Suprapubic skin (tissue), 4 donors: ENCODE data around the gene GRIP2. TPM values are rescaled to one million over a fixed set of nuclear protein-coding genes. Genes with fewer than 3 reads are reported as not detected.

Experiments used
- DNase-seq, 2 donors: peaks; one replicate each; pipeline ENCODE4 v3.0.0-alpha.2; 2019; ENCODE audit warnings: low spot score in 2 of 2
- H3K27ac ChIP-seq: fragments of 200-600 bp; sonication (generic); one replicate; pipeline ENCODE4 v1.5.1; 2019
- H3K27me3 ChIP-seq: fragments of 200-600 bp; sonication (generic); one replicate; pipeline ENCODE4 v1.5.1; 2019
- H3K36me3 ChIP-seq: fragments of 200-600 bp; sonication (generic); one replicate; pipeline ENCODE4 v1.5.1; 2019
- H3K4me1 ChIP-seq: fragments of 200-600 bp; sonication (generic); one replicate; pipeline ENCODE4 v1.5.1; 2019
- H3K4me3 ChIP-seq: fragments of 200-600 bp; sonication (generic); one replicate; pipeline ENCODE4 v1.5.1; 2019; ENCODE audit warnings: mild to moderate bottlenecking
- H3K9me3 ChIP-seq: fragments of 200-600 bp; sonication (generic); one replicate; pipeline ENCODE4 v1.5.1; 2019
- CTCF ChIP-seq, 2 donors: fragments of 200-600 bp in 1 of 2; fragments of 450-650 bp in 1 of 2; sonication (generic) in 1 of 2; IDR thresholded peaks; one replicate each; pipeline ENCODE4 v1.5.1; 2016 to 2019; ENCODE audit warnings: antibody characterized with exemption in 2 of 2, mild to moderate bottlenecking in 1 of 2, moderate library complexity in 1 of 2
- EP300 ChIP-seq: sonication (generic); formaldehyde crosslinking; IDR thresholded peaks from one replicate; pipeline ENCODE4 v1.6.1; 2017; ENCODE audit warnings: antibody characterized with exemption
- POLR2A ChIP-seq, 2 donors: fragments of 450-650 bp; IDR thresholded peaks; one replicate each; pipeline ENCODE4 v1.6.1; 2017; ENCODE audit warnings: antibody characterized with exemption in 2 of 2, mild to moderate bottlenecking in 2 of 2, moderate library complexity in 2 of 2
- POLR2AphosphoS5 ChIP-seq, 3 donors: sonication (generic); formaldehyde crosslinking; IDR thresholded peaks; one replicate each; pipeline ENCODE4 v1.6.1; 2017; ENCODE audit warnings: antibody characterized with exemption in 3 of 3
- WGBS: methylation state at CpG from one replicate; pipeline ENCODE4 v1.1.5; 2018; 5-methylcytosine and 5-hydroxymethylcytosine counted together
- total RNA-seq, 4 donors: library from RNA; depleted of rRNA; stranded (reverse); fragments of >200 nt; gene quantifications; one replicate each; pipeline ENCODE4 v1.1.0, GENCODE V29; 2016

Gene GRIP2
- total RNA-seq, 4 donors from 2014 or later, result 0.65 to 5.8 (median 3.0) TPM

- no peak for DNase-seq
- Histone ChIP-seq H3K9me3 (no peaks in the 10 kb centered on the region), H3K27ac (no peak overlapping the region), H3K36me3 (peaks cover 93% of the 10 kb centered on the region), H3K27me3 (no peaks in the 10 kb centered on the region), H3K4me1 (no peaks in the 10 kb centered on the region), H3K4me3 (no peak overlapping the region)
- WGBS, result 88% methylated on average over 11 of the region's 11 CpGs
- no peak for TF ChIP-seq POLR2A (IDR thresholded peaks at IDR 0.05)
- no peak for TF ChIP-seq POLR2AphosphoS5 (IDR thresholded peaks at IDR 0.05)
- no peak for TF ChIP-seq EP300
- TF ChIP-seq CTCF (IDR thresholded peaks at IDR 0.05), result no peak
Measured at GRCh38 chr3:14477311-14477935, 62.7 kb downstream of the GRIP2 start.

- no peak for DNase-seq
- no peak overlapping the region for H3K4me3 ChIP-seq
- peaks cover 93% of the 10 kb centered on the region for H3K36me3 ChIP-seq
- H3K27me3 ChIP-seq, result no peaks in the 10 kb centered on the region
- TF ChIP-seq CTCF (IDR thresholded peaks at IDR 0.05) (no peak), POLR2AphosphoS5 (IDR thresholded peaks at IDR 0.05) (no peak), POLR2A (IDR thresholded peaks at IDR 0.05) (no peak)
- H3K27ac ChIP-seq, result no peak overlapping the region
- 96% methylated on average over 11 of the region's 13 CpGs for WGBS
- H3K4me1 ChIP-seq, result no peaks in the 10 kb centered on the region
- H3K9me3 ChIP-seq, result no peaks in the 10 kb centered on the region
Measured at GRCh38 chr3:14476583-14477265, 63.4 kb downstream of the GRIP2 start.

GRCh38 chr3:14475621-14476020, 64.5 kb downstream of the GRIP2 start:
- no peak overlapping the region for H3K4me3 ChIP-seq
- H3K9me3 ChIP-seq, result no peaks in the 10 kb centered on the region
- H3K27me3 ChIP-seq, result no peaks in the 10 kb centered on the region
- no peaks in the 10 kb centered on the region for H3K4me1 ChIP-seq
- WGBS, result 59% methylated on average over 7 of the region's 7 CpGs
- H3K36me3 ChIP-seq, result peaks cover 91% of the 10 kb centered on the region
- H3K27ac ChIP-seq, result no peak overlapping the region
- TF ChIP-seq CTCF (IDR thresholded peaks at IDR 0.05) (no peak), POLR2AphosphoS5 (IDR thresholded peaks at IDR 0.05) (no peak), POLR2A (IDR thresholded peaks at IDR 0.05) (no peak), EP300 (no peak)
- no peak for DNase-seq

- H3K4me1 ChIP-seq, result no peaks in the 10 kb centered on the region
- H3K4me3 ChIP-seq, result no peak overlapping the region
- no peaks in the 10 kb centered on the region for H3K27me3 ChIP-seq
- no peaks in the 10 kb centered on the region for H3K9me3 ChIP-seq
- H3K36me3 ChIP-seq, result peaks cover 91% of the 10 kb centered on the region
- TF ChIP-seq CTCF (IDR thresholded peaks at IDR 0.05) (no peak), EP300 (no peak), POLR2AphosphoS5 (IDR thresholded peaks at IDR 0.05) (no peak)
- H3K27ac ChIP-seq, result no peak overlapping the region
- no peak for DNase-seq
- 78% methylated on average over 10 of the region's 13 CpGs for WGBS
Measured at GRCh38 chr3:14474363-14475081, 65.6 kb downstream of the GRIP2 start.

GRCh38 chr3:14473411-14473891, 66.7 kb downstream of the GRIP2 start:
- Histone ChIP-seq H3K4me1 (no peaks in the 10 kb centered on the region), H3K9me3 (no peaks in the 10 kb centered on the region), H3K36me3 (peaks cover 91% of the 10 kb centered on the region), H3K4me3 (no peak overlapping the region), H3K27ac (no peak overlapping the region), H3K27me3 (no peaks in the 10 kb centered on the region)
- no peak for TF ChIP-seq POLR2AphosphoS5 (IDR thresholded peaks at IDR 0.05)
- no peak for TF ChIP-seq POLR2A (IDR thresholded peaks at IDR 0.05)
- no peak for TF ChIP-seq CTCF (IDR thresholded peaks at IDR 0.05)
- TF ChIP-seq EP300, result no peak
- WGBS, result 87% methylated on average over 7 of the region's 7 CpGs
- no peak for DNase-seq
